ENCODE measurements around the gene GNRH2. TPM values are rescaled to one million over a fixed set of nuclear protein-coding genes. Genes with fewer than 3 reads are reported as not detected.
A peak's percentile ranks its signal among the peaks of the same experiment; 100 is the strongest.
"Not testable (repeated sequence)": the region's sequence is repeated elsewhere in the genome, so short reads cannot be mapped to it uniquely, and the experiment has no call there.

GNRH2 gene
- total RNA-seq: not detected
- long read RNA-seq: 0 reads

DNA sequence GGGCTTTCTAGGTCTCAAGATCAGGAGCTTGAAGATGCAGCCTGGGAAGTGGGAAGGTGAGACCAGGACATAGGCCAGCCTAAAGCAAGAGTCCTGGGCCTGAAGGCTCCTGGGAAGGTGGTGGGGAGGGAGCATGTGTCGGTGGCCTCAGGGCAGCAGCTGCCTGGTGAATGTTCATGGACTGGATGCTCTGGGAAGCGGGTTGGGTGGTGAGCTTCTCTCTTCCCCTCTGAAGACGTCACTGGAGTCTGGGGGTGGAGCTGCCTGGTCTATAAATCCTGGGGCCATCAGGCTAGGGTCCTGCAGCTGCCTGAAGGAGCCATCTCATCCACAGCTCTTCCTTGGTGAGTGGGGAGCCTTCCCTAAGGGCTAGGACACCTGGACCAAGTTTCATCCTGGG, at the start of gene GNRH2:
Gene GNRH2 (plus strand): TSS at position 301 of the 400 bp plus-strand sequence. CDS start 793 bp downstream, outside the sequence.
- no peak for DNase-seq
- no peak for ATAC-seq
- intact Hi-C loops (cut with DNase I): no loop called here

DNA sequence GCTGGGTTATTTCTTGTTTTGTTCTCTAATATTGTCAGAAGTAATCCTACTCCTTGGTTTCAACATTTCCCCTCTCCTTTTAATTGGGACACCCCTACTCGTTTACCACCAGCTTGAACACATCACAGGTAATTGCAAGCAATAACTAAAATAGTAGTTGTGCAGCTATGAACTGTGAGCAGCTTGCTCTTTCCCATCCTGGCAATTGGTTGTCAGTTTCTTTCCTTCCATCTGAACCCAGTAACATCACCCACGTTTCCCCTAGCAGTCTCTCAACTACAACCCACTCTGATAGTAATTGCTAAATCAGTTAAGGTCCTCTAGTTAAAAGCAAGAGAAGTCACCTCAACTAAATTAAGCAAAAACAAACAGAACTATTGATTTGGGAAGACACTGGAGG, 47.6 kb upstream of the GNRH2 start:
- ATAC-seq: no peak
- no peak for DNase-seq
- intact Hi-C loops (cut with DNase I): no loop called here

DNA sequence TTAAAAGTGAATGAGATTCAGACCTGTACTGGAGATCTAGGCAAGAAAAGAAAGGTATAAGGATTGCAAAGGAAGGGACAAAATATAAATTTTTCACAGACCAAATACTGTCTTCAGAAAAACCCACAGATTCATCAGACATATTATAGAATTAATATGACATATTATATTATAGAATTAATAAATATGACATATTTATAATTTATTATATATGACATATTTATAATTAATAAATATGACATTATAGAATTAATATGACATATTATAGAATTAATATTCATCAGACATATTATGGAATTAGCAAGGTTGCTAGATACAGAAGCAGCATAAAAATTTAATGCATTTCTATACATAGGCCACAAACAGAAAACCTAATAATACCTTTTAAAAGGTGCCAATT, 44.7 kb upstream of the GNRH2 start:
- no peak for DNase-seq
- intact Hi-C loops (cut with DNase I): no loop called here
- no peak for ATAC-seq

DNA sequence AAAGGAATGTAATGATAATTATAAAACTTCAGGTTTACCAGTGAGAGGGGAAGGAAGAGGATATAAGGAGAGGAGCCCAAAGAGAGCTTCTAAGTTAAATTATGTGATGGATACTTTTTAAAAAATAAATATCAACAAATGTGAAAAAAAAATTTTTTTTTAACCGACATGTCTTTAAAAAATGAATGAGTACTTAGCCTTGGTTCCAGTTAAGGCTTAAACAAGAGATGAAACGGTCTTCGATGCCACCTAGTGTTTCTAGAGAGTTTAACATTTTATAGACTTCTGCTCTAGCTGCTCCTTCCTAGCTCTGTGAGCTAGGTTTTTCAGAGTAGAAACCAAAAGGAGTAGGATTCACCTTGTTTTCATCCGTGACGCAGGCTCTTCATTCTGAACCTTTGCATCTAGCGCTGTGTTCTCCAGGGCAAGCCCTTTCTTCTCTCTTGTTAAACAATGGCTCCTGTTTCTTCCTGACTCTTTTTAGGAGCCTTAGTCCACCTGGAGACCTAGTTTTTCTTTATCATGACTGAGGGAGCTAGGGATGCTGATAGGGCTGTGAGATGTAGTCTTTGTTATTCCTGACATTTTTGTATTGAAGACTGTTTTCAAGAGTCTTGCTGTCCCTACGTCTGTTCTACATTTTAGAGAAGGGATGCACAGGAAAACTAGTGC, 42.4 kb upstream of the GNRH2 start:
- intact Hi-C loops (cut with DNase I): loop anchor here in 1 of 2 donors (10.0 kb wide), 1 partner anchor 246 kb away; no protein-coding TSS in a partner anchor
- no peak for DNase-seq
- ATAC-seq: peak; percentile 64 to 82

GRCh38 chr20:3003416-3003815, 40.0 kb upstream of the GNRH2 start:
- intact Hi-C loops (cut with DNase I): loop anchor here in 1 of 2 donors (10.0 kb wide), 1 partner anchor 249 kb away; no protein-coding TSS in a partner anchor
- DNase-seq (no peak), ATAC-seq (no peak)

DNA sequence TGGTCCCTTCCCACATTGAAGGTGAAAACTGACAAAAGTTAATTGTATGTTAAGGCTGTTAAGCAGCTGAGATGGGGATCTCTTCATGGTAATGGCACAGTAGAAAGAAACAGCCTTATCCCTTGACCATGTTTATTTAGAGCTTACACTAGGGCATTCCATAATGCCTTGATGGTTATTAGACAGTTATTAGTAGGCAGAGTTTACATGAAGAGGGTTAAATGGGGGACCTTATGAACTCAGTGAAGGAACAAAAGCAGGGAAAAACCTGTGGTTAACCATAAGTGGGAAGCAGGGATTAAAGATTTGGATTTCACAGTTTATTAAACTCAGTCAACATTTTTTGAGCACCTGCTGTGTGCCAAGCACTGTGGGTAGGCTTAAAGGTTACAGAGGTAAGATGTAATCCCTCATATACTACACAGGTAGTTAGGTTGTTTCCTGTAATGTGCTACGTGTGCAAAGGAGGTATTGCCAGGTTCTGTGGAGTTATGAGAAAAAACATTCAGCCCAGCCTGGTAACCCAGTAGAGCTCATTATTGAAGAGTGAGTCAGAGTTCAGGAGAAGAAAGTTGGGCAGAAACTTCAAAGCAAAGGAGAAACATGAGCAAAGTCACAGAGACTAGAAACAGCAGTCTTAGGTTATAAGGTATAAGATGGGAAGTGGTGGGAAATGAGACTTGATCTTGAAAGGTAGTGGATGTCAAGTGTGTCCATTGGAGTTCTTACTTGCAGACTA, 32.3 kb upstream of the GNRH2 start:
- intact Hi-C loops (cut with DNase I): no loop called here
- DNase-seq: no peak
- peak in 1 of 2 donors; percentile 84 for ATAC-seq

GRCh38 chr20:3011752-3012151, 31.7 kb upstream of the GNRH2 start:
- intact Hi-C loops (cut with DNase I): no loop called here
- DNase-seq: no peak
- ATAC-seq: peak in 1 of 2 donors; percentile 41

DNA sequence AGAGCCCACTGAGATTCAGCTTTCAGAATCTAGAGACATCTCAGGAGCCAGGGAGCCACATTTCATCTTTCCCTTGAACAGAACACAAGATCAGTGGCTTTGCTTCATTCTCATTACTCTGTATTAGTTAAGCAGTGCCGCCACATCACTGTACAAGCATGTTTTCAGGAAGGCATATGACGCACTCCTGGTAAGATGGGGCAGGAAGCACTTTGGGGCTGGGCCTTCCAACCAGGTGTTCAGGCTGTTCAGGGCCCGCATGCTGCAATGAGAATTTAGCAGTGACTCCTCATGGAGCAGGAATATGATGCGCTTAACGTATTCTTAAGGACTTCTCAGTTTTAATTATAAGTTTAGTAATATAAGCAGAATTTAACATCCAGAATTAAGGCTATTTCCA, 29.7 kb upstream of the GNRH2 start:
- DNase-seq (no peak), ATAC-seq (no peak)
- intact Hi-C loops (cut with DNase I): no loop called here

GRCh38 chr20:3014179-3014578, 29.2 kb upstream of the GNRH2 start:
- ATAC-seq: no peak
- intact Hi-C loops (cut with DNase I): no loop called here
- DNase-seq: no peak

GRCh38 chr20:3014662-3015061, 28.8 kb upstream of the GNRH2 start:
- ATAC-seq (no peak), DNase-seq (no peak)
- intact Hi-C loops (cut with DNase I): no loop called here

DNA sequence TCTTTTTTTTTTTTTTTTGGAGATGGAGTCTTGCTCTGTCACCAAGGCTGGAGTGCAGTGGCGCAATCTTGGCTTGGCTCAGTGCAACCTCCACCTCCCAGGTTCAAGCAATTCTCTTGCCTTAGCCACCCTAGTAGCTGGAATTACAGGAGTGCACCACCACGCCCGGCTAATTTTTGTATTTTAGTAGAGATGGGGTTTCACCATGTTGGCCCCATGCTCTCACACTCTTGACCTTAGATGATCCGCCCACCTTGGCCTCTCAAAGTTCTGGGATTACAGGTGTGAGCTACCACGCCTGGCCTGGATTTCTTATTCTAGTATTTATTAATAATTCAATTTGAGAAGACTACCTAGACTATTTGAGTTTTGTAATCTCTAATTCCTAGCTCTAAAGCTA, 28.1 kb upstream of the GNRH2 start:
- intact Hi-C loops (cut with DNase I); ATAC-seq; DNase-seq: not testable (repeated sequence)

- intact Hi-C loops (cut with DNase I): no loop called here
- no peak for DNase-seq
- ATAC-seq: no peak
These were observed 22.1 kb upstream of the GNRH2 start for GRCh38 chr20:3021327-3021726.

- intact Hi-C loops (cut with DNase I): no loop called here
- DNase-seq: no peak
- no peak for ATAC-seq
These were observed 21.6 kb upstream of the GNRH2 start for GRCh38 chr20:3021777-3022176.

- intact Hi-C loops (cut with DNase I); ATAC-seq; DNase-seq: not testable (repeated sequence)
These were observed 20.6 kb upstream of the GNRH2 start for GRCh38 chr20:3022559-3023490.

DNA sequence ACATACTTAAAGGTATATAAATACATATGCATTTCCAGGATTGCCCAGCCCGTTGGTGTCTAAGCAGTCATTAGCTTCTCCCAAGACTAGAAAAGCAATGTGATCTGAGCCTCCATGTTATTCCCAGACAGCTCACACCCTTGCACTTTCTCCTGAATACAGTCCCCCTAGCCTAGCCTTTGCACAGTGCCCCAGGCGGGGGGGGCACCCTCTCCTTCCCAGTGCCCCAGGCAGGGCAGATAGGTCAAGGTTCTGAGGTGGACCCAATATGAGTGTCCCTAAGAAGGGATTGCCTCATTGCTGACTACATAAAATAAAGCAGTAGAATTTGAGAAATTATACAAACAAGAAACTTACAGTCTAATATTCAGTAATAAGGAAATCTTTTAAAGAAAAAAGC, 15.4 kb upstream of the GNRH2 start:
- ATAC-seq: no peak
- DNase-seq: no peak
- intact Hi-C loops (cut with DNase I): no loop called here

DNA sequence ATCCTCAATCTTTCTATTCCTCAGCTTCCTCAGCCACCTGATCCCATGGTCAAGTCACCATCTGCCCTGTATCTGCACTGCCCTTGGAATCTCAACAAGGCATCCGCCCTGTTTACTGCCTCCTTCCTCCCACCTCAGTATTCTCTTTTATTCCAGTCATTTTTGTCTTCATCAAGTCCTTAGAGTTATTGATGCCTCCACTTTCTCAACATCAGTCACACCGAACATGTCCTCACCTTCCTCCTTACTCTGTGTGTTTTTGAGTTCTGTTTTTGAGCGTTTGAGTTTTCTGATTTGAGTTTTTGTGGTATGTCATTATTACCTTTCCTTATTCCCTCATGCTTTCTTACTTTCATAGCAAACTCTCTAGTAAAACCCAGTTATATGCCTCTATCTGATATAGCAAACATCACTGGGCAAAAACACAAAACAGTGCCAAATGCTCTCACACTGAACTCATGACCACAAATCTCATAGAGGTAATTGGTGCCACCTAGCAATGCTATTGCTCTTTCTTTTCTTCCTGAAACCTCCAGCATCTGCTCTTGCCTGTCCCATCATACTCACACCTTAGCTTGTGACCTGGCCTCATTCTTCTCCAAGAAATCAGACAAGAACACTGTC, 11.8 kb upstream of the GNRH2 start:
- no peak for ATAC-seq
- DNase-seq: no peak
- intact Hi-C loops (cut with DNase I): no loop called here

DNA sequence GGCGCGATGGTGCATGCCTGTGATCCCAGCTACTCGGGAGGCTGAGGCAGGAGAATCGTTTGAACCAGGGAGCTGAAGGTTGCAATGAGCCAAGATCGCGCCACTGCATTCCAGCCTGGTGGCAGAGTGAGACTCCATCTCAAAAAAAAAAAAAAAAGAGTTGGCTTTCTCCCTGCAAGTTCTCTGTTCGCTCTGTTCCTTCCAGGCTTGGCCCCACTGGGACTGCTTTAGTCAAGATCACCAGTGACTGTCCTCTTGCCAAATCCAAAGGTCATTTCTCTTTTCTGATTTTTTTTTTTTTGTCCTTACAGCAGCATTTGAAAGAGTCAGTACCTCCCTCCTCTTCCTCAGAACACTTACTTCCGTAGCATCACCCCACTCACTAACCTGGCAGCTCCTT, 10.8 kb upstream of the GNRH2 start:
- peak; percentile 62 for DNase-seq
- intact Hi-C loops (cut with DNase I): no loop called here
- peak in 1 of 2 donors; percentile 80 for ATAC-seq

GRCh38 chr20:3037654-3038053, 5.8 kb upstream of the GNRH2 start:
- DNase-seq: no peak
- no peak for ATAC-seq
- intact Hi-C loops (cut with DNase I): no loop called here

GRCh38 chr20:3038454-3038853, 5.0 kb upstream of the GNRH2 start:
- intact Hi-C loops (cut with DNase I): no loop called here
- ATAC-seq (no peak), DNase-seq (no peak)

Data from left cardiac atrium (tissue), 4 donors.